Skeletal muscle cell (primary cell): ENCODE results near the gene WDR76.

ENCODE experiments used
- DNase-seq: peaks from one replicate; pipeline ENCODE4 v3.0.0-alpha.2; 2010; ENCODE audit warnings: low read depth
- H3K4me3 ChIP-seq: 2 replicates; pipeline ENCODE4 v1.5.1; 2011; ENCODE audit warnings: low read depth, mild to moderate bottlenecking, control low read depth, low read length, moderate library complexity

Gene WDR76

DNA sequence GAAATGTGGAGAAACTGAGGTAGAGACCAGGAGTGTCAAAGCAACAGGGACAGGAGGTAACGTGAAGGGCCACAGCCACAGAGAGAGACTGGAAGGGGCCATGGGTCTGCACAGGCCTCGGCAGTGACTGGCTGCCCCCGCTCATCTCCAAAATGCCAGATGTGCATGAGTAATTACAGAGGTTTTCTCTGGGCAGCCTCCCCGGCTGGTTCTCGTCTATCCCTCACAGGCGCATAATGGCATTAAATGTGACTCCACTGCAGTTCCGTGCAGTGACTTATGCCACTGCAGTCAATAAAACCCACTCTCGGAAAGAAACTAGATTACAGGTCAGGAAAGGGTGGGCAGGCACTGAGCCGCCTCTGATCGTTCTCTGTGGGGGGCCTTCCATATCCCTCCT lies 74.7 kb downstream of the WDR76 start:
- no peak for DNase-seq
- no peak overlapping the region for H3K4me3 ChIP-seq

DNA sequence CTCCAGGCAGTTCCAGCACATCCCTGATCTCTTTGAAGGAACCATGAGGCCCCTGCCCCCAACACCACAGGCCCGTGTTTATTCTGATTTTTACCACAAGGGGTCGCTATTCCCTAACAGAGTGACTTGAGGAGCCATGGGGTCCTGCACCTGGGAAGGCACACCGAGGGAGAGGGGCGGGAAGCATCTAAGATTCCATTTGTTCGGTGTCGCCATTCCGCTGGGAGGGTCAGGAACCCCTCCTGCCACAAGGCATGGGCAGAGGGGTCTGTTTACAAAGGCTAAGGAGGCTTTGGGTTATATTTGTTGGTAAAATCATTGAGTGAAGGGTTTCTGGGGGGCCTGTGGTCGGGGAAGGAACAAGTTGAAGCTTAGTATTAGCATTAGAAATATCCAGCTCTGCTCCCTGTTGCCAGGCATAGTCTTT lies 77.1 kb downstream of the WDR76 start:
- H3K4me3 ChIP-seq, result no peak overlapping the region
- no peak for DNase-seq

DNA sequence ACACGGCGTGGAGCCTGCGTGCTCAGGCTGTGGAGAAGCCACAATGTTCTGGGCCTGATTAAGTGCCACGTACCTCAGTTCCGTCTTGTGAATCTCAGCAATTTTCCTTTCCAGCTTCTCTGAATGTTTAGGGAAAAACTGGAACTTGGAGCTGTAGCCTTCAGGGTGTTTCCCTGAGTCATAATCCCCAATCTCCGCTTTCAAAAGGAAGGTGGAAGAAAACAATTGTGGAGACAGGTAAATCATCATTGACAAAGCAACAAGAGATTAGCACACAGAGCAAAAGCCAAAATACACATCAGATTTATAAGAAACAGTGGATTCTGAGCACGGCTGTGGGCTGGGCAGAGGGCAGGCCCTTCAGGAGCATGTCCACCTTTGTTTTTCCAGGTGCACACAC lies 79.0 kb downstream of the WDR76 start:
- no peak overlapping the region for H3K4me3 ChIP-seq
- DNase-seq, result no peak

DNA sequence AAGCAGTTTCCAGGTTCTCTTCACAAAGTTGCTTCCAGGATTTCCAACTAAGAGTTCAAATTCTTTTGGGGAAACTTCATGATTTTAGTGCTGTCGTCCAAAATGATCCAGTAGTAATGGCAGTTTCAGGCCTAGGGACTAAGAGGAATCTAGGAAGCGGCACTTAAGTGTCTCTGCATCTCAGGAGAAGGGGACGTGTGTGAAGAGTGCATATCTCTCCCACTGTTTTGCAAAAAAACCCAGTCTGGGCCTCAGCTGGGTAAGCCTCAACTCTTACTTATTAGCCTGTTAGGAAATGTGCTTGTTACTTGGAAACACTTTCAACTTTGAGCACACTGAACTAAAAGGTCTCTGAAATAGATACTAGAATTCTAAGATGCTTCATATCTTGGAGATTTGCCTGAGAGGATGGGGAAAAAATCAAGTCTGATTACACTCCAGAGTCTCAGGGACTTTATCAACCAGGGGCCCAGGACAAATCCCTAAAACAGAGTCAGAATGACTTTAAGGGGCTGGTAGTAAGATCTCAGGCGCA lies 81.8 kb downstream of the WDR76 start:
- no peak for DNase-seq
- no peak overlapping the region for H3K4me3 ChIP-seq

DNA sequence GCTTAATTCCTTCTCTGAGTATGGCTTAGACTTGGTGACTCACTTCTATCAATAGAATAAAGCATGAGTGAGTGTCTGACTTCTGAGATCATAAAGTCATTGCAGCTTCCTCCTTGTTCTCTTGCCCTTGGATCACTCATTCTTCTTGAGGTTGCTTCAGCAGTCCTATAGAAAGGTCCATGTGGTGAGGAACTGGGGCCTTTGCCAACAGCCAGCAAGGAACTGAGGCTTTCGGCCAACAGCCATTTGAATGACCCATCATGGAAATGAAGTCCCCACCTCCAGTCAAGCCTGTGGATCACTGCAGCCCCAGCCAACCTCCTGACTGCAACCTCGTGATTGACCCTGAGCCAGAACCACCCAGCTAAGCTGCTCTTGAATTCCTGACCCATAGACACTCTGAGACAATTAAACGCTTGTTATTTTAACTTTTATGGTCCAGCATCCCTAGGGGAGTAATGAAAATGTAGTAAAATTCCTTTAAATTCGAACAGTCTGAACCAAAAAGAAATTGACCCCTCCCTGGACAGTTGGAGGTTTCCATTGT lies 84.5 kb downstream of the WDR76 start:
- peak; percentile 99 for DNase-seq
- no peak overlapping the region for H3K4me3 ChIP-seq

DNA sequence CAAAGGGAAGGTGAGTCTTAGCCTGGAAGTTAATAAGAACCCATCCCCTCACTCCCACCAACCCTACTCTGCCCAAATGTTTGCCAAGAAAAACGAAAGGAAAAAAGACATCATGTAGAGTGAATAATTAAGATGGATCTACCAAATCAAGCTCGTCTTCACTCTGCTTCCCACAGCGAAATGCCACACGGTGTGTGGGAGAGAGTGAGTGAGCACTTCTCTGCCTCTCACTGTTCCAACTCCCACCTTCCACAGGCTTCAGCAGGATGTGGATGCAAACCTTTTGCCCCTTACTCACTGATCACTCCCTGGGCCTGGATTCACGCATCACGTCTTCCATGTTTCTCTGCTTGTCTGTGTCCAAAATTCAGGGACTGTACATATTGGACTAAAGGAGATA lies 85.4 kb downstream of the WDR76 start:
- H3K4me3 ChIP-seq, result no peak overlapping the region
- no peak for DNase-seq

DNA sequence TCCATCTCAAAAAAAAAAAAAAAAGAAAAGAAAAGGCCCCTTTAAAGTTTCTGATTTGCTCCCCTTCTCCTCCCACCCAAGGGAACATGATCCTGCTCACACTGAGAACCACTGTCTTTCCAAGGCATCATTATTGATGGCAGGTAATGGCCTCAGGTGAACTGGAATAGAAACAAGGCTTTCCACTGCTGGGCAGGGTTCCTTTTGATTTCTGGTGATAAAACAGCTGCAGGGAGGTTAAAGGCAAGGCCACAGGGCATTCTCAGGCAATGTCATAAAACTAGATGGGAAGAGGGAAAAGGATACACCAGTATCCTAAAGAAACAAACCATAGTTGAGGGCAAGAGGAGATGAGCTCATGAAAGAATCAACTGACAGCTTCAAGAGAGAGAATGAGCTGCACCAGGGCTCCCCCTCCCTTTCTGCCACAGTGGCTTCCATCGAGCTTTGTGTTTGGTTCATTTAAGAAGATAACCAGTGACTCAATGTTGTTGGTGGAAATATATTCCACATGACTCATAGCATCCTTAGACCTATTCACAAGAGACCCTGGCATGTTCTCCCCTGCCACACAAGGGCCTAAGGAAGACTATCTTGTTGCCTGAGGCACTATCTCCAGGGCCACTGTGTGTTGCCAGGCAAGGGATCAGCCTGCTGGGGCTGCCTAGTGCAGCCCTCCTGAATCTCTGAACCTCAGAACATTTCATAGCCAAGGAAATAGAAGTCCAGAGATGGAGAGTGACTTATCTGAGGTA lies 86.4 kb downstream of the WDR76 start:
- peak; percentile 91 for DNase-seq
- H3K4me3 ChIP-seq, result no peak overlapping the region

DNA sequence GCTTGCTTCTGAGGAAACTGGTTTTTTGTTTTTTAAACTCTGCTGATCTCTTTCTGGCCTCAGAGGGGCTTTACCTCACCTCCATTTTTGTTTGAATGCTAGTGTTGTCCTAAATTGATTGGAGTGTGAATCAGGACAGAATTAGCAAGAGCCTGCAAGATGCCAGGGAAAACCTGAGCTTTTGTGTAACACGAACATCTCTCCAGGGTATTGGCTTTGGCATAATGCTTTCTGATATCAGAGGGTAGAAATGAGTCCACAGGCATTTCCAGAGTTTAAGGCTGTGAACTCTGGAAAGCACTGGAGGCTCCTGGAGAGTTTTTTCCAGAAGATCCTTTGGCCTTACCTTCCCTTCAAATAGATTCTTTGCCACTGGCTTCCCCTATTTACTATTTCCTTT lies 87.1 kb downstream of the WDR76 start:
- no peak overlapping the region for H3K4me3 ChIP-seq
- DNase-seq, result no peak

DNA sequence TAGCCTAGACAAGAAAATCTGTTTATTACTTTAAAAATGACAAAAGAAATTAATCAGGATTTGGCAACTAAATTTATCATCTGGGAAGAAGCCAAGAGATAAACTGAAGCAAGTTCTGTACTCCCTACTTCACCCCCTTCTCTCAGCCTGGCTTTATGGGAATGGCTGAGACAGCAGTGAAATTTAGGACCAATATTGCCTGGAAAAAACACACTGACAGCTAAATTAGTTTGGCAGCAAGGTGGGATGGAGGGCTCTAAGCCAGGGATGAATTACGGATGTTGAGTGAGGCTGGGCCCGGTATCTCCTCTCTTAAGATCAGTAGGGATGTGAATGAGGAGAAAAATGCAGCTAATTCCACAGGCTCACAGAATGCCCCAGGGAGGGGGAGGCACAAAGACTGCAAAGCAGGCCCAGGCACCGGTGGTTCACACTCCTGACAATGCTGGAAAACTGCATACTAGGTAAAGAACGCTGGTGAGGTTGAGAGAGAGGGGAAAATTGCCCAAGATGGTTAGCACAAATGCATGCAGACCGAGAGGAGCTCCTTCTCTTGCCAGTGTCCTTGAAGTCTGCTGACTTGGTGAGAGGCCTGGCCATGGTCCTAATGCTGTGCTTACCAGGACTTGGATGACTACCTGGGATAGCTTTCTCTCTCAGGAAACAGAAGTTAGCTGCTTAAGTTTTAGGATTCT lies 89.0 kb downstream of the WDR76 start:
- no peak for DNase-seq
- H3K4me3 ChIP-seq, result no peak overlapping the region

DNA sequence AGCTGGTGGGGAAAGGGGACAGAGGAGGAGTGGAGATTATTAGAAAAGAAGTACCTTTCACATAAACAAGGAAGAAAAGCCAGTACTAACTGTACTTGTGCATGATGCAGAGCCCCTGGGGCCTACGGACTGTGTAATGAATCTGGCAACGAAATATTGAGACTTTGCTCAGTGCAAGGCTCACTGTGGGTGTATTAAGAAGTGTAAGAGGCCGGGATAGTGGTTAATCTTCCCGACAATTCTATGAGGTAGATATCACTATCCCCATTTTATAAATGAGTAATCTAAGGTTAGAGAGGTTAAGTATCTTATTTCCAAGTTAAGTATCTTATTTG lies 89.5 kb downstream of the WDR76 start:
- no peak overlapping the region for H3K4me3 ChIP-seq
- DNase-seq, result no peak
